Panc1 (cell line): ENCODE results near the gene CREB3L1.
"Not testable (repeated sequence)": the region's sequence is repeated elsewhere in the genome, so short reads cannot be mapped to it uniquely, and the experiment has no call there.

ENCODE experiments used
- CTCF ChIP-seq: fragments of 450-650 bp; IDR thresholded peaks from 2 replicates; pipeline ENCODE4 v1.5.1; 2017; ENCODE audit warnings: mild to moderate bottlenecking
- POLR2AphosphoS5 ChIP-seq: IDR thresholded peaks from 2 replicates; pipeline ENCODE4 v1.6.1; 2012; ENCODE audit warnings: mild to moderate bottlenecking, low read depth, low read length, moderate library complexity
- REST ChIP-seq, 2 experiments: IDR thresholded peaks; 2 replicates each; pipeline ENCODE4 v1.6.1; 2011 to 2012; ENCODE audit warnings: low read depth in 2 of 2, control low read depth in 1 of 2, low read length in 1 of 2, mild to moderate bottlenecking in 1 of 2, moderate library complexity in 1 of 2; ENCODE audit not compliant: insufficient read depth in 1 of 2

GRCh38 chr11:46304036-46304435 lies 26.6 kb downstream of the CREB3L1 start:
- not testable (repeated sequence) for TF ChIP-seq REST (IDR thresholded peaks at IDR 0.05; ENCODE audit: insufficient read depth in 1 of 2, low read depth in 2 of 2, low read length in 1 of 2); POLR2AphosphoS5; CTCF
